MCF 10A (cell line): ENCODE results near the gene EXD3. TPM values are rescaled to one million over a fixed set of nuclear protein-coding genes. Genes with fewer than 3 reads are reported as not detected.

ENCODE experiments used
- BruUV-seq: library from RNA; stranded (reverse); fragments of 400-500 nt; replicated peaks from 2 replicates; lab custom pipeline; 2021; lab: Mats Ljungman, UMichigan
- CTCF ChIA-PET: fragments of 300-600 bp; sonication (Branson Sonifier 250); formaldehyde crosslinking; extraction: SDS; loops from one replicate; lab custom pipeline; 2021; ENCODE audit warnings: antibody characterized with exemption, inconsistent platforms; lab: Yijun Ruan, JAX
- POLR2A ChIA-PET: fragments of 300-600, 350-650 bp; sonication (Branson Sonifier 250); formaldehyde crosslinking; extraction: SDS; loops from one replicate; lab custom pipeline; 2020; ENCODE audit warnings: antibody characterized with exemption, inconsistent platforms; lab: Yijun Ruan, JAX
- DNase-seq: peaks from one replicate; pipeline ENCODE4 v3.0.0-alpha.2; 2018; ENCODE audit not compliant: unreplicated experiment
- H3K27ac Mint-ChIP-seq: one replicate; pipeline ENCODE4 v1.8.0; 2022; ENCODE audit warnings: mild to moderate bottlenecking, low read depth, mixed read lengths; ENCODE audit not compliant: unreplicated experiment
- H3K27me3 Mint-ChIP-seq: one replicate; pipeline ENCODE4 v1.8.0; 2022; ENCODE audit warnings: mixed read lengths; ENCODE audit not compliant: insufficient read depth, unreplicated experiment
- H3K36me3 Mint-ChIP-seq: one replicate; pipeline ENCODE4 v1.8.0; 2022; ENCODE audit warnings: mild to moderate bottlenecking, moderate library complexity, mixed read lengths; ENCODE audit not compliant: insufficient read depth, unreplicated experiment
- H3K4me1 Mint-ChIP-seq: one replicate; pipeline ENCODE4 v1.8.0; 2022; ENCODE audit warnings: mixed read lengths; ENCODE audit not compliant: insufficient read depth, unreplicated experiment
- H3K4me3 Mint-ChIP-seq: one replicate; pipeline ENCODE4 v1.8.0; 2022; ENCODE audit warnings: mild to moderate bottlenecking, moderate library complexity, mixed read lengths; ENCODE audit not compliant: unreplicated experiment
- H3K9me3 Mint-ChIP-seq: one replicate; pipeline ENCODE4 v1.8.0; 2022; ENCODE audit warnings: mixed read lengths; ENCODE audit not compliant: unreplicated experiment
- CTCF ChIP-seq: fragments of 200-600 bp; IDR thresholded peaks from one replicate; pipeline ENCODE4 v1.8.0; 2022; ENCODE audit warnings: antibody characterized with exemption, mild to moderate bottlenecking; ENCODE audit not compliant: unreplicated experiment
- intact Hi-C: fragments of 100-400 bp; cut with micrococcal nuclease; formaldehyde crosslinking; loops from 2 replicates; pipeline ENCODE4 v1.14.1; 2022
- total RNA-seq: library from RNA; stranded (reverse); gene quantifications from 2 replicates; pipeline ENCODE4 v1.2.3, GENCODE V29; 2022

EXD3 gene
- total RNA-seq, 1 experiment from 2014 or later = 17.1 TPM

DNA sequence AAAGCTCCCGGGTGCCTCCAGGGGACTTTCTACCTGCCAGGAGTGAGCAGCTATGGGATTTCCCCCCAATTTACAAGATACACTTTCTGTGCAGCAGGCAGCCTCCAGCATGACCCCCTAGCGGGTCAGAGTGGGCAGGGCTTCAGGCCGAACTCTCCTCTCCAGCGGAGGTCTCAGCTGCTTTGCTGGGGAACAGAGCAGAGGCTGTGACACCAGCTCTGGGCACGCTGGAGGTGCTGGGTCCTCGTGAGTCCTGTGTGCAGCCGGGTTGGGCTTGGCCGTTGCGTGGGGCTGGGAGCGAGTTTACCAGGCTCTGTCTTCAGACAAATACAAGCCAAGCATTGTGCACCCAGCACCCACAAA, 123.8 kb downstream of the EXD3 start:
- ChIA-PET POLR2A (no interaction called here), CTCF (no interaction called here)
- Mint-ChIP-seq H3K36me3 (peaks cover 5% of the 10 kb centered on the region), H3K4me3 (no peak overlapping the region), H3K9me3 (no peaks in the 10 kb centered on the region), H3K27me3 (peaks cover 11% of the 10 kb centered on the region), H3K27ac (no peak overlapping the region), H3K4me1 (no peaks in the 10 kb centered on the region)
- no TSS peak for BruUV-seq
- TF ChIP-seq CTCF = no peak
- intact Hi-C loops = no loop called here
- no peak for DNase-seq

- Mint-ChIP-seq H3K4me3 (no peak overlapping the region), H3K36me3 (peaks cover 5% of the 10 kb centered on the region), H3K4me1 (no peaks in the 10 kb centered on the region), H3K27me3 (peaks cover 11% of the 10 kb centered on the region), H3K27ac (no peak overlapping the region), H3K9me3 (no peaks in the 10 kb centered on the region)
- no peak for DNase-seq
- no peak for TF ChIP-seq CTCF
- BruUV-seq = no TSS peak
- ChIA-PET POLR2A (no interaction called here), CTCF (no interaction called here)
- intact Hi-C loops = no loop called here
Measured at GRCh38 chr9:137298401-137299202, 124.4 kb downstream of the EXD3 start.

GRCh38 chr9:137297966-137298365, 125.0 kb downstream of the EXD3 start:
- CTCF ChIA-PET = interaction anchor here (1.2 kb wide), 1 partner anchor 11 kb away, joined by 4 read pairs; no protein-coding TSS in a partner anchor
- TF ChIP-seq CTCF = no peak
- no peak overlapping the region for H3K4me3 Mint-ChIP-seq
- H3K36me3 Mint-ChIP-seq = peaks cover 5% of the 10 kb centered on the region
- intact Hi-C loops = no loop called here
- no TSS peak for BruUV-seq
- H3K27ac Mint-ChIP-seq = no peak overlapping the region
- POLR2A ChIA-PET = no interaction called here
- H3K9me3 Mint-ChIP-seq = no peaks in the 10 kb centered on the region
- peaks cover 11% of the 10 kb centered on the region for H3K27me3 Mint-ChIP-seq
- no peak for DNase-seq
- no peaks in the 10 kb centered on the region for H3K4me1 Mint-ChIP-seq

- peaks cover 11% of the 10 kb centered on the region for H3K27me3 Mint-ChIP-seq
- TF ChIP-seq CTCF = no peak
- no peak for DNase-seq
- BruUV-seq = no TSS peak
- ChIA-PET CTCF (interaction anchor here (0.6 to 1.3 kb wide), 3 partner anchors 8 to 148 kb away, joined by 3 to 4 read pairs (median 4); no protein-coding TSS in a partner anchor), POLR2A (no interaction called here)
- H3K27ac Mint-ChIP-seq = no peak overlapping the region
- no peaks in the 10 kb centered on the region for H3K4me1 Mint-ChIP-seq
- intact Hi-C loops = no loop called here
- H3K9me3 Mint-ChIP-seq = no peaks in the 10 kb centered on the region
- H3K4me3 Mint-ChIP-seq = peak overlapping the region; percentile 44
- H3K36me3 Mint-ChIP-seq = peaks cover 5% of the 10 kb centered on the region
Measured at GRCh38 chr9:137296670-137297664, 126.0 kb downstream of the EXD3 start.
